Erythroblast (primary cell): ENCODE data around the gene COQ8A.

Experiments
- GATA1 ChIP-seq: IDR thresholded peaks from 2 replicates; pipeline ENCODE4 v1.6.1; 2011; ENCODE audit warnings: low read depth, mild to moderate bottlenecking, control low read depth, low read length, moderate library complexity
- POLR2A ChIP-seq: IDR thresholded peaks from 2 replicates; pipeline ENCODE4 v1.6.1; 2011; ENCODE audit warnings: mild to moderate bottlenecking, low read length

DNA sequence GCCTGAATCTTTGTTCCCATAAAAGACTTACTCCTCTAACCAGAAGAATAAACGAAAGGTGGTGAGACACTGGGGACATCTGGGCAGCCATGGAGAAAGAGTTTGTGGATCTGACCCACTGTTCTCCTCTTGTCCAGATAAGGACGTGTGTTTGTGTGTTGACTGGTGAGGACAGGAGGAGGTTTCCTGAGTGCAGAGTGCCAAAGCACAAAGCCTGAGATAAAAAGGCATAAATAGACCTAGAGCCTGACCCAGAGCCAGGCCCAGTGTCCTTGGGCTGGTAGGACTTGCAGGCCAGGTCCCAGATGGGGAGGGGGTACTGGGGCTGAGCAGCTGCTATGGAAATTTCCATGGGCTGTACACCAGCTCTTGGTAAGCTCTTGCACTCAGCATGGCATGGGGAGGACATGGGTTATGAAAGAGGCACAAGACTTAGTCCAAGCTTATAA is 19.6 kb upstream of the COQ8A start:
- TF ChIP-seq POLR2A (no peak), GATA1 (no peak)
